GM19438 (cell line): ENCODE data around the gene CTCF.
"Not testable (repeated sequence)": the region's sequence is repeated elsewhere in the genome, so short reads cannot be mapped to it uniquely, and the experiment has no call there.

Source experiments
- ATAC-seq: cut with Tn5 transposase; IDR thresholded peaks from one replicate; pipeline ENCODE4 v1.9.1; 2021; ENCODE audit warnings: low read depth; ENCODE audit not compliant: unreplicated experiment

The CTCF gene

DNA sequence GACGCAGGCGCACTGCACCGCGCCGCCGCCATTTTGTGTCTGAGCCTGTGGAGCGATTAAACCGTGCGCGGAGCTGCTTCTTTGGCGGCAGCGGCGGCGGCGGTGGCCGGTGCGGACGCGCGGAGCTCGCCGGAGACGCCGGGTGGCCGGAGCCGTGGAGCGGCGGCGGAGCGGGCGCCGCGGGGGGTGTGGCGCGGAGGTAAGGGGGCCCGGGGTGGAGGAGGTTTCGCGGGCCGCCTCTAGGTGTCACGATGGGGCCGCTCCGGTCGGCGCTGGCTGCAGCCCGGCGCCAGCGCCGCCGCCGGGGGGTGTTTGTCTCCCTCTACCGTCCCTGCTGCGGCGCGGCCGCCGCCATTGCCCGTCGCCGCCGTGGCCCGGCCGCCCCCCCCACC is at the start of gene CTCF:
TSS of gene CTCF (plus strand) at position 1 of the 392 bp plus-strand sequence. CDS start 48,307 bp downstream, outside the sequence.
- ATAC-seq = peak; percentile 43

DNA sequence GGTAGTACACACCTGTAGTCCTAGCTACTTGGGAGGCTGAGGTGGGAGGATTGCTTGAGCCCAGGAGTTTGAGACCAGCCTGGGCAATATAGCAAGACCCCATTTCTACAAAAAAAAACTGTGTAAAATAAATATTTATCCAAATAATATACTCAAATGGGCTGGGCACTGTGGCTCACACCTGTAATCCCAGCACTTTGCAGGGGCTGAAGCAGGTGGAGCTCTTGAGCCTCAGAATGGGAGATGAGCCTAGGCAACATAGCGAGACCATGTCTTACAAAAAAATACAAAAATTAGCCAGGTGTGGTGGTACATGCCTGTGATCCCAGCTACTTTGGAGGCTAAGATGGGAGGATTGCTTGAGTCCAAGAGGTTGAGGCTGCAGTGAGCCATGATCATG is 48.4 kb upstream of the CTCF start:
- not testable (repeated sequence) for ATAC-seq

GRCh38 chr16:67514382-67514828 is 47.9 kb upstream of the CTCF start:
- ATAC-seq = peak; percentile 70

DNA sequence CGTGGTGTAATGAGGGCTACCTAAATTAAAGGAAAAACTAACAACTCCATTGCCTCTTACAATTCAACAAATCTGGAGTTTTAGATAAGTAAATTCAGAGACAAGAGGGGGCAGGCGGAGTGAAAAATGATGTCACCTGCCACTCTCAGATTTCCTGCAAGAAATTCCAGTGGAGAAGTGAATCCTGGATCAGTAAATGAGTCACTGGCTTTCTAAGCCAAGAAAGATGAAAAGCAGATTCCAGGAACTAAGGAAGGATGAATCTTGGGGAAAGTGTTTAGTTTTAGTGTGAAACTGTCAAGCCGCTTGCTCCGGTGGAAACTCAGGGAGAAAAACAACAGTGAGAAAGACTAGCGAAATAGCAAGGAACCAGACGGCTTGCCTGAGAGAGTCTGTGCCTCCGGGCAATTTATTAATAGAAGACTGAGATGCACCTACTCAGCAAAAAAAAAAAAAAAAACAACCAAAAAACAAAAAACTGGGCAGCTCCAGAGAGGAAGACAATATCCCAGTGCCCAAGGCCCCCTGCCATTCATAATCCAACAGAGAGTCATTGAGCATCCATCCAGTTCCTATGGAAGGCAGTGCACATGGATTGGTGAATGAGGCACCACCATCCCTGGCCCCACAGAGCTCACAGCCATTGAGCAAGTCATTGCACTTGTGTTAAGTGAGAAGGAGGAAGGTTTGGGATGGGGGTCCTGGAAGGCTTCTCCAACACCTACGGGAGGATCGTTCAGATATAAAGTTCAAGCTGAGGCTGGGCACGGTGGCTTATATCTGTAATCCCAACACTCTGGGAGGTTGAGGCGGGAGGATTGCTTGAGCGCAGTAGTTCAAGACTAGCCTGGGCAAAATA is 45.8 kb upstream of the CTCF start:
- ATAC-seq = no peak

DNA sequence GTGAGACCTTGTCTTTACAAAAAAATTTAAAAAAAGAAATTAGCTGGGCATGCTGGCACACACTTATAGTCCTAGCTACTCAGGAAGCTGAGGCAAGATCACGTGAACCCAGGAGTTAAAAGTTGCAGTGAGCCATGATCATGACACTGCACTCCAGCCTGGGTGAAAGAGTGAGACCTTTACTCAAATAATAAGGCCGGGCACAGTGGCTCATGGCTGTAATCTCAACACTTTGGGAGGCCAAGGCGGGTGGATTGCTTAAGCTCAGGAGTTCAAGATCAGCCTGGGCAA is 45.2 kb upstream of the CTCF start:
- ATAC-seq = no peak

DNA sequence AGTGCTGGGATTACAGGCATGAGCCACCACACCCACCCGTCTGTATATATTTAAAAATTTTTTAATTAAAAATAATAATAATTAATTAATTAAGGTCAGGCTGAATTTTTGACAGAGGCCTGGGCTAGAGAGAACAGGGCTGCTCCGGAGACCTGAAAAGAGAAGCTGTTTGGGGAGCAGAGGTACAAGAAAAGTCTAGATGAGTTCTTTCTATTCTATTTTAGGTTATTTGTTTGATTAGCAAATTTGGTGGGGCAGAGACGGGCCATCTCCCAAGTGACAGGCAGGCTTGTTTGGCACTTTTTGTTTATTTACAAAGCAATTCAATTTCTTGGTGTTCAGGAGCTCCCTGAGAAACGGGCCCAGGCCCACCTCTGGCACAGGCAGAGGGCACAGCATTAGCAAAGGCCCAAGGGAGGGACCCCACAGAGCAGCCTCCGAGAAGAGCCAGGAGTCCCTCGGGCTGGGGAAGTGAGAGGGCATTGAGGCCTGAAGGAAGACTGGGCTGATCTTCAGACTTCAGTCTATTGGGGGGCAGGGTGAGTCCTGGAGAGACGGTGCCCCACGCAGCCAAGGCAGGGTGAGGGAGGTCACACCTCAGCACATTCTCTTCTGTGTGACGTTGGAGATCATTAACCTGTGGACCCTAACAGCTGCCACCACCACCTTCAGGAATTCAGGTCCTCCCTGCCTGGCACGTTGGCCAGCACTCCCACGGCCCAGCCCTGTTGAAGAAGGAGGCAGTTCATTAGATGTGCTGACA is 44.5 kb upstream of the CTCF start:
- peak; percentile 39 for ATAC-seq

- no peak for ATAC-seq
These were observed 43.6 kb upstream of the CTCF start for GRCh38 chr16:67518676-67519075.

DNA sequence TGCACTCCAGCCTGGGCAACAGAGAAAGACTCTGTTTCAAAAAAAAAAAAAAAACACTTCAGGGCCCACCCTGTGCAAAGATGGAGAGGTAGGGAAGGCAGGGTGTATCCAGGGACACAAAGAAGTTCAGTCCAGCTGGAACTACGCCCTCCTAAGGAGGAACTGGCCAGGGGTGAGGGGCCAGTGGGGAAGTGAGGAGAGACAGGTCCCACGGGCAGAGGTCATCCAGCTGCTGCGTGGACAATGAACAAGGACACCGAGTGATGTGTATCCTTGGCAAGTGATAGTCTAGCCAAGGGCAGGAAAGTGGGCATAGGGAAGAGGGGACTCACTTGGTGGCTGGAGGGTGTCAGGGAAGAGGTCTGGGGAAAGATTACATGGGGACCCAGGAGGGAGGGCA is 43.1 kb upstream of the CTCF start:
- ATAC-seq = no peak

- ATAC-seq = peak; percentile 67
These were observed 41.1 kb upstream of the CTCF start for GRCh38 chr16:67521095-67521804.

GRCh38 chr16:67525176-67525860 is 37.0 kb upstream of the CTCF start:
- no peak for ATAC-seq

- no peak for ATAC-seq
These were observed 36.1 kb upstream of the CTCF start for GRCh38 chr16:67526149-67526791.

- no peak for ATAC-seq
These were observed 34.0 kb upstream of the CTCF start, which contains the start of gene RIPOR1 for GRCh38 chr16:67528222-67528869. RIPOR1 (plus strand) TSS chr16:67528829; CDS start chr16:67538447, 9,618 bp downstream.

- ATAC-seq = no peak
These were observed 33.3 kb upstream of the CTCF start for GRCh38 chr16:67528870-67529581.

GRCh38 chr16:67529582-67530012 is 32.7 kb upstream of the CTCF start:
- no peak for ATAC-seq

- no peak for ATAC-seq
These were observed 32.0 kb upstream of the CTCF start for GRCh38 chr16:67530013-67530939.

- ATAC-seq = no peak
These were observed 31.1 kb upstream of the CTCF start for GRCh38 chr16:67531247-67531646.

DNA sequence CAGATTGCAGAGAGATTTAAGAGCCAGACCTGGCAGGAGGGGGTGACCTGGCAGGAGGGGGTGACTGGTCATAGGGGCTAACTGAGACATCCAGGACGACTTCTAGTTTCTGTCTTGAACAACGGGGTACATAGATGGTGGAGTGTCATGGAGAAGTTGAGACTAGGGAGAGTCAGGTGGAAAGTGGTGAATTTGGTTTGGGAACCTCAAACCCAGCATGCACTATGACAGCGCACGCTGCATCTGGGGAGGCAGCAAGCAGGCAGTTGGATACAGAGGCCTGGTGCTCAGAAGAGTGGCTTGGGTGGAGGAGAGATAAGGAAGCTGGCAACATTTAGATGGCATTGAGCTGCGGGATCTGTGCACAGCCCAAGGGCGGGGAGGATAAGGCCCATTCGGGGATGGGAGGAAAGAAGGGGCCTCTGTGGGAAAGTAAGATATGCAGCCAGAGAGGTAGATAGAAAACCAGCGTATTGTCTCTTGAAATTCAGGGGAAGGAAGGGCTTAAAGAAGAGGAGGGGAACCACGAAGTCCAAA is 29.2 kb upstream of the CTCF start:
- ATAC-seq = no peak

DNA sequence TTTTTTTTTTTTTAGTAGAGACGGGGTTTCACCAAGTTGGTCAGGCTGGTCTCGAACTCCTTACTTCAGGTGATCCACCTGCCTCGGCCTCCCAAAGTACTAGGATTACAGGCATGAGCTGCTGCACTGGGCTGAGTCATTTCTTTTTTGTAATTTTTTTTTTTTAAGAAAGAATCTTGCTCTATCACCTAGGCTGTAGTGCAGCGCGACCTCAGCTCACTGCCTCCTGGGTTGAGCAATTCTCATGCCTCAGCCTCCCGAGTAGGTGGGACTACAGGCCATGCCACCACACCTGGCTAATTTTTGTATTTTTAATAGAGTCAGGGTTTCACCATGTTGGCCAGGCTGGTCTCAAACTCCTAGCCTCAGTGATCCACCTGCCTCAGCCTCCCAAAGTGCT is 28.3 kb upstream of the CTCF start:
- not testable (repeated sequence) for ATAC-seq
